HCT116 (cell line): Measurements from ENCODE around the gene KHDC3L. TPM values are rescaled to one million over a fixed set of nuclear protein-coding genes. Genes with fewer than 3 reads are reported as not detected.

Source experiments
- ATAC-seq: fragments of 200-7000 bp; cut with Tn5 transposase; 2 replicates; pipeline ENCODE4 v1.9.1; 2020; ENCODE audit warnings: mild to moderate bottlenecking, moderate library complexity
- BruUV-seq: library from RNA; stranded (reverse); fragments of 400-500 nt; replicated peaks from 2 replicates; lab custom pipeline; 2021; lab: Mats Ljungman, UMichigan
- CTCF ChIA-PET: fragments of 300-600 bp; sonication (Branson Sonifier 250); formaldehyde crosslinking; loops from one replicate; lab custom pipeline; 2021; ENCODE audit warnings: antibody characterized with exemption; lab: Charles Lee
- POLR2A ChIA-PET: fragments of 300-600, 350-600 bp; sonication (Branson Sonifier 250); formaldehyde crosslinking; loops from one replicate; lab custom pipeline; 2021; ENCODE audit warnings: antibody characterized with exemption; lab: Charles Lee
- RAD21 ChIA-PET, 2 experiments: fragments of 300-600 bp; sonication (Branson Sonifier 250); formaldehyde crosslinking; loops; one replicate each; lab custom pipeline; 2023; ENCODE audit warnings: low total read pairs in 2 of 2; ENCODE audit not compliant: uncharacterized antibody in 2 of 2, unreplicated experiment in 2 of 2, low non-redundant PET in 1 of 2; lab: Charles Lee
- DNase-seq: peaks from one replicate; pipeline ENCODE4 v3.0.0-alpha.2; 2010; ENCODE audit warnings: low read depth, low spot score
- H2AFZ ChIP-seq: fragments of 200-600 bp; shearing (Covaris generic), sonication (generic); 2 replicates; pipeline ENCODE4 v1.6.1; 2017; ENCODE audit warnings: low read depth, mixed run types, mixed read lengths, antibody characterized with exemption, low read length; ENCODE audit not compliant: poor library complexity, severe bottlenecking
- H3K27ac ChIP-seq: 2 replicates; pipeline ENCODE4 v1.5.1; 2012; ENCODE audit warnings: low read depth, low read length
- H3K27me3 ChIP-seq: fragments of 200-600 bp; sonication (generic); 2 replicates; pipeline ENCODE4 v1.6.1; 2016; ENCODE audit warnings: mixed run types, low read length, mixed read lengths; ENCODE audit not compliant: insufficient read depth
- H3K36me3 ChIP-seq, 2 experiments: fragments of 200-500 bp in 1 of 2; fragments of 200-600 bp in 1 of 2; sonication (Bioruptor generic) in 1 of 2; sonication (generic) in 1 of 2; 2 replicates each; pipeline versions ENCODE4 v1.5.1 to v1.6.1; 2014 to 2016; ENCODE audit warnings: low read length in 2 of 2, inconsistent platforms in 1 of 2, mixed read lengths in 1 of 2, mixed run types in 1 of 2; ENCODE audit not compliant: insufficient read depth in 2 of 2, control insufficient read depth in 1 of 2
- H3K4me1 ChIP-seq, 2 experiments: fragments of 200-600 bp in 1 of 2; sonication (generic) in 1 of 2; 2 replicates each; pipeline versions ENCODE4 v1.5.1 to v1.6.1; 2012 to 2017; ENCODE audit warnings: low read length in 2 of 2, inconsistent platforms in 1 of 2, mild to moderate bottlenecking in 1 of 2, mixed read lengths in 1 of 2, mixed run types in 1 of 2, moderate library complexity in 1 of 2; ENCODE audit not compliant: insufficient read depth in 2 of 2, control insufficient read depth in 1 of 2
- H3K4me2 ChIP-seq: fragments of 200-600 bp; sonication (generic); 2 replicates; pipeline ENCODE4 v1.6.1; 2017; ENCODE audit warnings: mixed run types, low read length, mixed read lengths
- H3K4me3 ChIP-seq, 2 experiments: fragments of 200-600 bp in 1 of 2; sonication (generic) in 1 of 2; replicated peaks in 1 of 2; 2 replicates each; pipeline ENCODE4 v1.5.1; 2011 to 2016; ENCODE audit warnings: low read length in 2 of 2, control low read depth in 1 of 2, low read depth in 1 of 2, mild to moderate bottlenecking in 1 of 2, mixed read lengths in 1 of 2, mixed run types in 1 of 2
- H3K79me2 ChIP-seq: fragments of 200-600 bp; sonication (generic); 2 replicates; pipeline ENCODE4 v1.6.1; 2017; ENCODE audit warnings: mild to moderate bottlenecking, mixed run types, low read length, moderate library complexity, mixed read lengths; ENCODE audit not compliant: insufficient read depth
- H3K9ac ChIP-seq: fragments of 200-600 bp; sonication (generic); 2 replicates; pipeline ENCODE4 v1.6.1; 2016; ENCODE audit warnings: low read length, mixed read lengths
- H3K9me2 ChIP-seq: fragments of 200-600 bp; sonication (generic), shearing (Covaris generic); 2 replicates; pipeline ENCODE4 v1.6.1; 2017; ENCODE audit warnings: mixed run types, mild to moderate bottlenecking, moderate library complexity; ENCODE audit not compliant: insufficient read depth
- H3K9me3 ChIP-seq, 2 experiments: fragments of 200-500 bp in 1 of 2; fragments of 200-600 bp in 1 of 2; sonication (Bioruptor generic) in 1 of 2; sonication (generic) in 1 of 2; 2 replicates each; pipeline ENCODE4 v1.6.1; 2014 to 2017; ENCODE audit warnings: low read length in 2 of 2, mixed read lengths in 2 of 2, inconsistent platforms in 1 of 2, low read depth in 1 of 2, mild to moderate bottlenecking in 1 of 2, mixed run types in 1 of 2, moderate library complexity in 1 of 2; ENCODE audit not compliant: control insufficient read depth in 1 of 2, insufficient read depth in 1 of 2
- H4K20me1 ChIP-seq: fragments of 200-600 bp; sonication (generic), shearing (Covaris generic); 2 replicates; pipeline ENCODE4 v1.6.1; 2017; ENCODE audit warnings: mixed run types, mild to moderate bottlenecking, moderate library complexity; ENCODE audit not compliant: insufficient read depth
- ATF3 ChIP-seq: IDR thresholded peaks from 2 replicates; pipeline ENCODE4 v1.6.1; 2012
- CEBPB ChIP-seq: IDR thresholded peaks from 2 replicates; pipeline ENCODE4 v1.6.1; 2012; ENCODE audit warnings: low read depth
- CTCF ChIP-seq, 3 experiments: fragments of 200-600 bp in 1 of 3; sonication (generic) in 1 of 3; IDR thresholded peaks in 2 of 3; conservative IDR thresholded peaks in 1 of 3; 2 replicates each; pipeline ENCODE4 v1.5.1; 2012 to 2017; ENCODE audit warnings: low read depth in 2 of 3, low read length in 2 of 3, antibody characterized with exemption in 1 of 3, borderline replicate concordance in 1 of 3, control low read depth in 1 of 3, mild to moderate bottlenecking in 1 of 3, mixed read lengths in 1 of 3, mixed run types in 1 of 3, moderate library complexity in 1 of 3; ENCODE audit not compliant: insufficient read depth in 1 of 3
- EGR1 ChIP-seq: IDR thresholded peaks from 2 replicates; pipeline ENCODE4 v1.6.1; 2012; ENCODE audit warnings: low read depth
- ELF1 ChIP-seq: IDR thresholded peaks from 2 replicates; pipeline ENCODE4 v1.6.1; 2012; ENCODE audit warnings: low read depth, borderline replicate concordance
- EZH2 ChIP-seq: fragments of 200-600 bp; sonication (generic); IDR thresholded peaks from 2 replicates; pipeline ENCODE4 v1.6.1; 2017; ENCODE audit warnings: antibody characterized with exemption, mixed run types
- JUND ChIP-seq: IDR thresholded peaks from 2 replicates; pipeline ENCODE4 v1.6.1; 2012
- POLR2A ChIP-seq: IDR thresholded peaks from 2 replicates; pipeline ENCODE4 v1.7.0; 2011; ENCODE audit warnings: borderline replicate concordance; ENCODE audit not compliant: insufficient read depth, insufficient read length; ENCODE audit errors: extremely low read depth
- POLR2AphosphoS5 ChIP-seq: IDR thresholded peaks from 2 replicates; pipeline ENCODE4 v1.6.1; 2011; ENCODE audit warnings: mild to moderate bottlenecking, low read depth, low read length, moderate library complexity
- RAD21 ChIP-seq: IDR thresholded peaks from 2 replicates; pipeline ENCODE4 v1.6.1; 2012; ENCODE audit warnings: low read depth, mild to moderate bottlenecking
- SIN3A ChIP-seq: IDR thresholded peaks from 2 replicates; pipeline ENCODE4 v1.6.1; 2012; ENCODE audit warnings: low read depth
- SP1 ChIP-seq: IDR thresholded peaks from 2 replicates; pipeline ENCODE4 v1.6.1; 2012; ENCODE audit warnings: low read depth
- SRF ChIP-seq: IDR thresholded peaks from 2 replicates; pipeline ENCODE4 v1.6.1; 2012; ENCODE audit warnings: low read depth
- TCF7L2 ChIP-seq: IDR thresholded peaks from 2 replicates; pipeline ENCODE4 v1.7.0; 2011; ENCODE audit warnings: borderline replicate concordance, inconsistent platforms; ENCODE audit not compliant: insufficient read depth, insufficient read length; ENCODE audit errors: extremely low read depth
- YY1 ChIP-seq: IDR thresholded peaks from 2 replicates; pipeline ENCODE4 v1.6.1; 2011; ENCODE audit warnings: low read length, low read depth, moderate library complexity, mild to moderate bottlenecking; ENCODE audit not compliant: insufficient replicate concordance; ENCODE audit errors: extremely low read depth
- ZFX ChIP-seq: fragments of 450-650 bp; IDR thresholded peaks from 2 replicates; pipeline ENCODE4 v1.6.1; 2017
- ZNF274 ChIP-seq: fragments of 200-500 bp; sonication (Bioruptor generic); IDR thresholded peaks from 2 replicates; pipeline ENCODE4 v1.6.1; 2014; ENCODE audit warnings: mild to moderate bottlenecking, low read depth, low read length, inconsistent platforms
- intact Hi-C: fragments of 100-400 bp; cut with micrococcal nuclease; formaldehyde crosslinking; loops from 2 replicates; pipeline ENCODE4 v1.10.0; 2022
- total RNA-seq: library from RNA; stranded (reverse); gene quantifications from one replicate; pipeline ENCODE4 v1.2.1, GENCODE V29; 2021; ENCODE audit not compliant: unreplicated experiment
- TF ChIP-seq, protein P1 (sequence below): IDR thresholded peaks from 2 replicates; pipeline ENCODE4 v1.6.1; 2011; ENCODE audit warnings: mild to moderate bottlenecking, low read length, moderate library complexity; ENCODE audit not compliant: insufficient replicate concordance; ENCODE audit errors: extremely low read depth
- TF ChIP-seq, protein P2 (sequence below): IDR thresholded peaks from 2 replicates; pipeline ENCODE4 v1.6.1; 2012; ENCODE audit warnings: low read depth

The KHDC3L gene
- total RNA-seq, 1 experiment from 2014 or later, result not detected

GRCh38 chr6:73389854-73390253 lies 27.4 kb downstream of the KHDC3L start:
- H3K4me2 ChIP-seq, result peak overlapping the region; percentile 32; the same call in 1 of the 2 replicates
- H3K9me2 ChIP-seq, result no peaks in the 10 kb centered on the region
- no TSS peak for BruUV-seq
- ChIA-PET CTCF (no interaction called here), POLR2A (interaction anchor here (1.2 kb wide), 1 partner anchor 30 kb away, joined by 3 read pairs; no protein-coding TSS in a partner anchor), RAD21 (no interaction called here)
- H3K4me3 ChIP-seq, result no peak overlapping the region
- no peaks in the 10 kb centered on the region for H4K20me1 ChIP-seq
- H3K27ac ChIP-seq, result peak overlapping the region; percentile 90; the same call in 1 of the 2 replicates
- no peaks in the 10 kb centered on the region for H3K27me3 ChIP-seq
- no peak for DNase-seq
- H3K79me2 ChIP-seq, result no peaks in the 10 kb centered on the region
- peaks cover 19 to 39% of the 10 kb centered on the region in 2 experiments for H3K4me1 ChIP-seq
- no peak for ATAC-seq
- H3K36me3 ChIP-seq, result no peaks in the 10 kb centered on the region
- H2AFZ ChIP-seq, result peak overlapping the region; percentile 77
- no peaks in the 10 kb centered on the region for H3K9me3 ChIP-seq
- TF ChIP-seq ZNF274 (no peak), SIN3A (no peak), EGR1 (no peak), YY1 (no peak), JUND (no peak), ZFX (no peak), POLR2AphosphoS5 (no peak), SP1 (no peak), CTCF (IDR thresholded peaks at IDR 0.05 in 2 of 3, conservative IDR thresholded peaks at IDR 0.05 in 1 of 3; ENCODE audit: borderline replicate concordance in 1 of 3, insufficient read depth in 1 of 3, low read depth in 2 of 3, low read length in 2 of 3) (no peak), RAD21 (no peak), ELF1 (no peak), EZH2 (no peak), ATF3 (no peak), SRF (no peak), POLR2A (no peak), CEBPB (no peak), TCF7L2 (no peak)
- TF ChIP-seq, protein P1, sequence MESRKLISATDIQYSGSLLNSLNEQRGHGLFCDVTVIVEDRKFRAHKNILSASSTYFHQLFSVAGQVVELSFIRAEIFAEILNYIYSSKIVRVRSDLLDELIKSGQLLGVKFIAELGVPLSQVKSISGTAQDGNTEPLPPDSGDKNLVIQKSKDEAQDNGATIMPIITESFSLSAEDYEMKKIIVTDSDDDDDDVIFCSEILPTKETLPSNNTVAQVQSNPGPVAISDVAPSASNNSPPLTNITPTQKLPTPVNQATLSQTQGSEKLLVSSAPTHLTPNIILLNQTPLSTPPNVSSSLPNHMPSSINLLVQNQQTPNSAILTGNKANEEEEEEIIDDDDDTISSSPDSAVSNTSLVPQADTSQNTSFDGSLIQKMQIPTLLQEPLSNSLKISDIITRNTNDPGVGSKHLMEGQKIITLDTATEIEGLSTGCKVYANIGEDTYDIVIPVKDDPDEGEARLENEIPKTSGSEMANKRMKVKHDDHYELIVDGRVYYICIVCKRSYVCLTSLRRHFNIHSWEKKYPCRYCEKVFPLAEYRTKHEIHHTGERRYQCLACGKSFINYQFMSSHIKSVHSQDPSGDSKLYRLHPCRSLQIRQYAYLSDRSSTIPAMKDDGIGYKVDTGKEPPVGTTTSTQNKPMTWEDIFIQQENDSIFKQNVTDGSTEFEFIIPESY, result no peak
- TF ChIP-seq, protein P2, sequence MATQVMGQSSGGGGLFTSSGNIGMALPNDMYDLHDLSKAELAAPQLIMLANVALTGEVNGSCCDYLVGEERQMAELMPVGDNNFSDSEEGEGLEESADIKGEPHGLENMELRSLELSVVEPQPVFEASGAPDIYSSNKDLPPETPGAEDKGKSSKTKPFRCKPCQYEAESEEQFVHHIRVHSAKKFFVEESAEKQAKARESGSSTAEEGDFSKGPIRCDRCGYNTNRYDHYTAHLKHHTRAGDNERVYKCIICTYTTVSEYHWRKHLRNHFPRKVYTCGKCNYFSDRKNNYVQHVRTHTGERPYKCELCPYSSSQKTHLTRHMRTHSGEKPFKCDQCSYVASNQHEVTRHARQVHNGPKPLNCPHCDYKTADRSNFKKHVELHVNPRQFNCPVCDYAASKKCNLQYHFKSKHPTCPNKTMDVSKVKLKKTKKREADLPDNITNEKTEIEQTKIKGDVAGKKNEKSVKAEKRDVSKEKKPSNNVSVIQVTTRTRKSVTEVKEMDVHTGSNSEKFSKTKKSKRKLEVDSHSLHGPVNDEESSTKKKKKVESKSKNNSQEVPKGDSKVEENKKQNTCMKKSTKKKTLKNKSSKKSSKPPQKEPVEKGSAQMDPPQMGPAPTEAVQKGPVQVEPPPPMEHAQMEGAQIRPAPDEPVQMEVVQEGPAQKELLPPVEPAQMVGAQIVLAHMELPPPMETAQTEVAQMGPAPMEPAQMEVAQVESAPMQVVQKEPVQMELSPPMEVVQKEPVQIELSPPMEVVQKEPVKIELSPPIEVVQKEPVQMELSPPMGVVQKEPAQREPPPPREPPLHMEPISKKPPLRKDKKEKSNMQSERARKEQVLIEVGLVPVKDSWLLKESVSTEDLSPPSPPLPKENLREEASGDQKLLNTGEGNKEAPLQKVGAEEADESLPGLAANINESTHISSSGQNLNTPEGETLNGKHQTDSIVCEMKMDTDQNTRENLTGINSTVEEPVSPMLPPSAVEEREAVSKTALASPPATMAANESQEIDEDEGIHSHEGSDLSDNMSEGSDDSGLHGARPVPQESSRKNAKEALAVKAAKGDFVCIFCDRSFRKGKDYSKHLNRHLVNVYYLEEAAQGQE, result no peak
- intact Hi-C loops, result loop anchor here (2.0 kb wide), 1 partner anchor 265 kb away; no protein-coding TSS in a partner anchor
- H3K9ac ChIP-seq, result no peak overlapping the region
